H1 (cell line): ENCODE measurements around the gene MRPL39. TPM values are rescaled to one million over a fixed set of nuclear protein-coding genes. Genes with fewer than 3 reads are reported as not detected.

Source experiments
- CTCF ChIA-PET: fragments of 300-600 bp; sonication (Branson Sonifier 250); formaldehyde crosslinking; loops from one replicate; lab custom pipeline; 2021; ENCODE audit not compliant: partially characterized antibody; lab: Charles Lee
- POLR2A ChIA-PET: fragments of 300-600 bp; sonication (Branson Sonifier 250); formaldehyde crosslinking; loops from one replicate; lab custom pipeline; 2021; ENCODE audit warnings: inconsistent platforms; ENCODE audit not compliant: partially characterized antibody; lab: Charles Lee
- DNase-seq, 2 experiments: peaks; one replicate each; pipeline versions ENCODE4 v3.0.0 to v3.0.0-alpha.2; 2010 to 2022; ENCODE audit warnings: low spot score in 2 of 2, low read depth in 1 of 2, mixed read lengths in 1 of 2
- FAIRE-seq: peaks from 2 replicates; lab custom pipeline; 2011; peaks lifted over from hg19 to GRCh38; lab: Jason Lieb, UNC
- H2AFZ ChIP-seq: 2 replicates; pipeline ENCODE4 v1.8.1; 2012; ENCODE audit warnings: low read length, inconsistent platforms
- H2AK5ac ChIP-seq: 2 replicates; pipeline ENCODE4 v1.6.1; 2013; ENCODE audit warnings: low read depth, low read length
- H2BK120ac ChIP-seq: replicated peaks from 2 replicates; pipeline ENCODE3; 2013; ENCODE audit warnings: low read depth, low read length, inconsistent platforms
- H2BK12ac ChIP-seq: 2 replicates; pipeline ENCODE4 v1.6.1; 2013; ENCODE audit warnings: low read depth, low read length
- H2BK15ac ChIP-seq: 2 replicates; pipeline ENCODE4 v1.6.1; 2013; ENCODE audit warnings: low read length
- H2BK20ac ChIP-seq: 2 replicates; pipeline ENCODE4 v1.6.1; 2013; ENCODE audit warnings: low read length
- H2BK5ac ChIP-seq: 2 replicates; pipeline ENCODE4 v1.6.1; 2013; ENCODE audit warnings: low read depth, low read length
- H3K14ac ChIP-seq: 2 replicates; pipeline ENCODE4 v1.6.1; 2013; ENCODE audit warnings: inconsistent platforms; ENCODE audit not compliant: insufficient read length
- H3K18ac ChIP-seq: 2 replicates; pipeline ENCODE4 v1.6.1; 2013; ENCODE audit warnings: low read length; ENCODE audit errors: extremely low read depth
- H3K23ac ChIP-seq: 2 replicates; pipeline ENCODE4 v1.6.1; 2013; ENCODE audit warnings: inconsistent platforms; ENCODE audit not compliant: insufficient read length
- H3K23me2 ChIP-seq: 2 replicates; pipeline ENCODE4 v1.6.1; 2013; ENCODE audit warnings: low read depth, low read length
- H3K27ac ChIP-seq: 2 replicates; pipeline ENCODE4 v1.6.1; 2011; ENCODE audit warnings: low read depth, low read length, inconsistent platforms
- H3K27me3 ChIP-seq, 4 experiments: replicated peaks in 1 of 4; 1 replicate in 1 of 4; 2 replicates in 3 of 4; pipeline versions ENCODE4 v1.6.1 to v1.8.1; 2011 to 2013; ENCODE audit warnings: low read length in 3 of 4, mild to moderate bottlenecking in 3 of 4, inconsistent platforms in 2 of 4, mixed read lengths in 2 of 4, moderate library complexity in 1 of 4; ENCODE audit not compliant: control insufficient read depth in 3 of 4, insufficient read depth in 3 of 4; ENCODE audit errors: extremely low read depth in 1 of 4
- H3K36me3 ChIP-seq, 4 experiments: 2 replicates each; pipeline versions ENCODE4 v1.6.1 to v1.8.1; 2011 to 2013; ENCODE audit warnings: mild to moderate bottlenecking in 4 of 4, low read length in 3 of 4, moderate library complexity in 2 of 4, control low read depth in 1 of 4, inconsistent platforms in 1 of 4; ENCODE audit not compliant: insufficient read depth in 4 of 4, control insufficient read depth in 2 of 4
- H3K4ac ChIP-seq: replicated peaks from 2 replicates; pipeline ENCODE3; 2013; ENCODE audit warnings: low read length, low read depth, mixed read lengths, inconsistent platforms; ENCODE audit not compliant: insufficient read length
- H3K4me1 ChIP-seq, 4 experiments: replicated peaks in 1 of 4; 1 replicate in 1 of 4; 2 replicates in 3 of 4; pipeline versions ENCODE4 v1.6.1 to v1.8.1; 2011 to 2013; ENCODE audit warnings: low read length in 3 of 4, inconsistent platforms in 2 of 4, mixed read lengths in 1 of 4; ENCODE audit not compliant: insufficient read depth in 4 of 4, control insufficient read depth in 3 of 4
- H3K4me2 ChIP-seq, 2 experiments: 2 replicates each; pipeline versions ENCODE4 v1.6.1 to v1.8.1; 2011 to 2013; ENCODE audit warnings: low read depth in 2 of 2, low read length in 2 of 2, control low read depth in 1 of 2, inconsistent platforms in 1 of 2, mild to moderate bottlenecking in 1 of 2; ENCODE audit not compliant: insufficient read depth in 1 of 2
- H3K4me3 ChIP-seq, 4 experiments: fragments of 200-600, 300-600 bp in 1 of 4; sonication (generic), shearing (Covaris generic), sonication (Bioruptor Twin) in 1 of 4; 2 replicates each; pipeline versions ENCODE4 v1.5.1 to v1.8.1; 2011 to 2016; ENCODE audit warnings: low read length in 4 of 4, low read depth in 3 of 4, control low read depth in 2 of 4, inconsistent platforms in 2 of 4, mild to moderate bottlenecking in 2 of 4, mixed read lengths in 1 of 4, moderate library complexity in 1 of 4; ENCODE audit not compliant: insufficient read depth in 2 of 4; ENCODE audit errors: extremely low read depth in 1 of 4
- H3K56ac ChIP-seq: replicated peaks from 2 replicates; pipeline ENCODE3; 2013; ENCODE audit warnings: low read depth, mild to moderate bottlenecking, mixed read lengths, low read length, inconsistent platforms; ENCODE audit not compliant: insufficient read length
- H3K79me1 ChIP-seq: 2 replicates; pipeline ENCODE4 v1.6.1; 2013; ENCODE audit warnings: low read depth, low read length, control low read depth
- H3K79me2 ChIP-seq, 2 experiments: 2 replicates each; pipeline versions ENCODE4 v1.6.1 to v1.8.1; 2012 to 2013; ENCODE audit warnings: low read length in 2 of 2, mild to moderate bottlenecking in 2 of 2, inconsistent platforms in 1 of 2; ENCODE audit not compliant: insufficient read depth in 2 of 2, control insufficient read depth in 1 of 2
- H3K9ac ChIP-seq, 4 experiments: replicated peaks in 1 of 4; 1 replicate in 1 of 4; 2 replicates in 3 of 4; pipeline versions ENCODE4 v1.6.1 to v1.8.1; 2011 to 2013; ENCODE audit warnings: low read depth in 3 of 4, low read length in 3 of 4, control low read depth in 2 of 4, mild to moderate bottlenecking in 2 of 4, moderate library complexity in 2 of 4, inconsistent platforms in 1 of 4; ENCODE audit errors: extremely low read depth in 1 of 4
- H3K9me3 ChIP-seq, 2 experiments: 2 replicates each; pipeline versions ENCODE4 v1.6.1 to v1.8.1; 2012 to 2013; ENCODE audit warnings: mild to moderate bottlenecking in 2 of 2, moderate library complexity in 2 of 2, control low read depth in 1 of 2, inconsistent platforms in 1 of 2, low read depth in 1 of 2, low read length in 1 of 2, mixed read lengths in 1 of 2; ENCODE audit not compliant: insufficient read depth in 2 of 2
- H4K20me1 ChIP-seq, 2 experiments: replicated peaks in 1 of 2; 2 replicates each; pipeline versions ENCODE3 to v1.8.1; 2011 to 2013; ENCODE audit warnings: inconsistent platforms in 2 of 2, low read length in 2 of 2, mild to moderate bottlenecking in 1 of 2; ENCODE audit not compliant: insufficient read depth in 2 of 2, control insufficient read depth in 1 of 2
- H4K5ac ChIP-seq: 2 replicates; pipeline ENCODE4 v1.6.1; 2013; ENCODE audit warnings: low read length, low read depth, mixed read lengths, inconsistent platforms; ENCODE audit not compliant: insufficient read length
- H4K8ac ChIP-seq: 2 replicates; pipeline ENCODE4 v1.8.0; 2013; ENCODE audit warnings: mild to moderate bottlenecking, moderate library complexity, low read length, inconsistent platforms; ENCODE audit not compliant: insufficient read depth; ENCODE audit errors: extremely low read depth
- H4K91ac ChIP-seq: replicated peaks from 2 replicates; pipeline ENCODE3; 2013; ENCODE audit warnings: low read length, mixed read lengths, inconsistent platforms; ENCODE audit not compliant: insufficient read length
- BCL11A ChIP-seq, 2 experiments: IDR thresholded peaks; one replicate each; pipeline ENCODE4 v1.6.1; 2011; ENCODE audit warnings: low read depth in 2 of 2, low read length in 2 of 2, mild to moderate bottlenecking in 2 of 2
- CBX5 ChIP-seq: fragments of 300-800, 300-1000 bp; sonication (generic); IDR thresholded peaks from 2 replicates; pipeline ENCODE4 v1.7.1; 2016; ENCODE audit warnings: antibody characterized with exemption, low read length, low read depth
- CHD1 ChIP-seq: IDR thresholded peaks from 2 replicates; pipeline ENCODE4 v1.6.1; 2012; ENCODE audit warnings: low read depth, low read length, improper control_type of control experiment
- EP300 ChIP-seq, 2 experiments: IDR thresholded peaks; 1 replicate in 1 of 2; 2 replicates in 1 of 2; pipeline ENCODE4 v1.6.1; 2011 to 2012; ENCODE audit warnings: low read depth in 2 of 2, low read length in 2 of 2, mild to moderate bottlenecking in 2 of 2, borderline replicate concordance in 1 of 2, inconsistent platforms in 1 of 2, moderate library complexity in 1 of 2
- GTF2F1 ChIP-seq: IDR thresholded peaks from 2 replicates; pipeline ENCODE4 v1.6.1; 2012; ENCODE audit warnings: low read depth, low read length, improper control_type of control experiment, borderline replicate concordance
- HDAC2 ChIP-seq, 2 experiments: fragments of 300-600 bp in 1 of 2; sonication (generic) in 1 of 2; IDR thresholded peaks; 2 replicates each; pipeline ENCODE4 v1.6.1; 2011 to 2012; ENCODE audit warnings: low read depth in 2 of 2, low read length in 2 of 2, mild to moderate bottlenecking in 2 of 2, moderate library complexity in 2 of 2, borderline replicate concordance in 1 of 2, inconsistent platforms in 1 of 2
- KDM4A ChIP-seq: IDR thresholded peaks from one replicate; pipeline ENCODE4 v1.7.1; 2012; ENCODE audit warnings: low read depth, mild to moderate bottlenecking, moderate library complexity, low read length, inconsistent platforms; ENCODE audit not compliant: severe bottlenecking
- NRF1 ChIP-seq: IDR thresholded peaks from 2 replicates; pipeline ENCODE4 v1.6.1; 2011; ENCODE audit warnings: mild to moderate bottlenecking, low read depth, low read length, improper control_type of control experiment
- RFX5 ChIP-seq: IDR thresholded peaks from 2 replicates; pipeline ENCODE4 v1.6.1; 2011; ENCODE audit warnings: low read depth, low read length, improper control_type of control experiment, borderline replicate concordance
- RXRA ChIP-seq: IDR thresholded peaks from 2 replicates; pipeline ENCODE4 v1.6.1; 2011; ENCODE audit warnings: low read depth, mild to moderate bottlenecking, low read length, moderate library complexity; ENCODE audit not compliant: insufficient read depth
- SP1 ChIP-seq: IDR thresholded peaks from 2 replicates; pipeline ENCODE4 v1.6.1; 2011; ENCODE audit warnings: low read depth, low read length
- SP4 ChIP-seq: IDR thresholded peaks from 2 replicates; pipeline ENCODE4 v1.6.1; 2012; ENCODE audit warnings: low read length, inconsistent platforms
- SRF ChIP-seq: IDR thresholded peaks from 2 replicates; pipeline ENCODE4 v1.6.1; 2011; ENCODE audit warnings: mild to moderate bottlenecking, low read depth, low read length, moderate library complexity
- TAF7 ChIP-seq: optimal IDR thresholded peaks from 2 replicates; pipeline ENCODE3; 2011; ENCODE audit warnings: low read depth, mild to moderate bottlenecking, inconsistent platforms, low read length, moderate library complexity, borderline replicate concordance
- TCF12 ChIP-seq: IDR thresholded peaks from 2 replicates; pipeline ENCODE4 v1.6.1; 2011; ENCODE audit warnings: low read depth, mild to moderate bottlenecking, low read length
- whole genome bisulfite sequencing, 2 experiments: shearing (Covaris generic) in 1 of 2; methylation state at CpG; one replicate each; pipeline versions ENCODE4 v1.1.6 to v1.1.7; 2013 to 2015; ENCODE audit warnings: low lambda C conversion rate in 2 of 2, mixed read lengths in 2 of 2, inconsistent platforms in 1 of 2, low coverage in 1 of 2, missing lambda C conversion rate in 1 of 2; ENCODE audit not compliant: insufficient replicate concordance in 2 of 2, insufficient coverage in 1 of 2, insufficient read length in 1 of 2; ENCODE audit errors: extremely low coverage in 1 of 2, missing lambda C conversion rate in 1 of 2; 5-methylcytosine and 5-hydroxymethylcytosine counted together
- polyA plus RNA-seq, 7 experiments: library from polyadenylated mRNA; depleted of rRNA in 3 of 7; stranded (reverse) in 5 of 7; unstranded in 2 of 7; fragments of >200 nt in 5 of 7; fragments of 200-250 nt in 2 of 7; gene quantifications; 1 replicate in 5 of 7; 2 replicates in 1 of 7; 4 replicates in 1 of 7; pipeline versions ENCODE4 v1.2.1 to v1.2.3, GENCODE V29; 2011 to 2013; ENCODE audit warnings: missing spikeins in 2 of 7, mixed read lengths in 2 of 7
- total RNA-seq: library from RNA; stranded (reverse); fragmentation: NEBNext Ultra II Directional; extraction: Animal tissue kit (Norgen Biotek cat#: 25700); gene quantifications from 2 replicates; pipeline ENCODE4 v1.2.1, GENCODE V29; 2021

Gene MRPL39
- total and polyA plus RNA-seq, 2 of the 8 experiments (the other 6 are each of a cell fraction or from before 2014, with no cell fraction given), result 20.3 to 43.2 TPM

DNA sequence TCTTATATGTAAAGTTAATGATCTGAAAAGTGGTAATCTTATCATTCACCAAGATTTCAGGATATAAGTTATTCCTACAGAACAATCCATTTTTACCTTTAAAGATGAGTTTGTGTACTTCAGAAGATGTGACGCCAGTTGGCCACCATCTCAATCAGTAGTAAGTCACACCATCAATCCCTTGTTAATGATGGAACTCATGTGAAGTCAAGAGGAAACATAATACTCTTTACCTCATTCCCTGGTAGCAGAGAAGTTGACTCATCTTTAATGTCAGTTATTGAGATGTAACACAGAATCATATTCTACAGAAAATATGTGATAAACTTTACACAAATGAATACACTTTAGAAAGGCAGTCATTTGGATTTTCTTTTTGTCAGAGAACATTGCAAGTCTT, 38.2 kb downstream of the MRPL39 start:
- Histone ChIP-seq H3K56ac (no peak overlapping the region), H2AFZ (no peak overlapping the region), H2BK120ac (no peak overlapping the region), H3K9ac (no peak overlapping the region), H3K27ac (no peak overlapping the region), H3K23me2 (no peaks in the 10 kb centered on the region), H4K91ac (no peak overlapping the region), H3K79me2 (no peaks in the 10 kb centered on the region), H4K8ac (no peak overlapping the region), H3K14ac (no peak overlapping the region), H3K4me3 (no peak overlapping the region), H3K4ac (no peak overlapping the region), H3K4me2 (no peak overlapping the region), H3K9me3 (no peaks in the 10 kb centered on the region), H2AK5ac (no peak overlapping the region), H2BK20ac (no peak overlapping the region), H4K20me1 (no peaks in the 10 kb centered on the region), H3K27me3 (no peaks in the 10 kb centered on the region), H3K4me1 (peaks cover 0 to 3% (median 0%) of the 10 kb centered on the region in 4 experiments; a peak in 1 of 7 replicates), H3K18ac (no peak overlapping the region), H3K36me3 (no peaks in the 10 kb centered on the region), H3K23ac (no peak overlapping the region), H3K79me1 (no peaks in the 10 kb centered on the region), H2BK5ac (no peak overlapping the region), H2BK15ac (no peak overlapping the region), H4K5ac (no peak overlapping the region), H2BK12ac (no peak overlapping the region)
- no peak for TF ChIP-seq CHD1
- TF ChIP-seq RXRA, result no peak
- no peak for TF ChIP-seq SP1
- no peak for TF ChIP-seq HDAC2 (IDR thresholded peaks at IDR 0.05; ENCODE audit: borderline replicate concordance in 1 of 2, low read depth in 2 of 2, low read length in 2 of 2)
- no peak for TF ChIP-seq CBX5
- TF ChIP-seq SP4, result no peak
- no peak for TF ChIP-seq NRF1
- no peak for TF ChIP-seq TAF7
- no peak for TF ChIP-seq BCL11A (IDR thresholded peaks at IDR 0.05; ENCODE audit: low read depth in 2 of 2, low read length in 2 of 2)
- no peak for TF ChIP-seq KDM4A
- TF ChIP-seq SRF, result no peak
- TF ChIP-seq RFX5, result no peak
- TF ChIP-seq TCF12, result no peak
- no peak for TF ChIP-seq EP300 (IDR thresholded peaks at IDR 0.05; ENCODE audit: borderline replicate concordance in 1 of 2, low read depth in 2 of 2, low read length in 2 of 2)
- no peak for TF ChIP-seq GTF2F1
- CTCF ChIA-PET, result interaction anchor here (2.5 kb wide), 1 partner anchor 149 kb away, joined by 7 read pairs; no protein-coding TSS in a partner anchor
- FAIRE-seq, result no peak
- POLR2A ChIA-PET, result interaction anchor here (1.5 kb wide), 1 partner anchor 10 kb away, joined by 3 read pairs; no protein-coding TSS in a partner anchor
- no peak for DNase-seq
- WGBS, 2 experiments, result 93% methylated on average over 1 of the region's 1 CpG; no CpG with 5 or more reads in 1 of the 2 experiments
